HepG2 (cell line): Measurements from ENCODE around the gene APOLD1. TPM values are rescaled to one million over a fixed set of nuclear protein-coding genes. Genes with fewer than 3 reads are reported as not detected.
"Not testable (repeated sequence)": the region's sequence is repeated elsewhere in the genome, so short reads cannot be mapped to it uniquely, and the experiment has no call there.

Source experiments
- ATAC-seq: fragments of 200-7000 bp; cut with Tn5 transposase; 3 replicates; pipeline ENCODE4 v1.9.1; 2020; ENCODE audit warnings: mild to moderate bottlenecking, moderate library complexity
- BruUV-seq: library from RNA; stranded (reverse); fragments of 400-500 nt; replicated peaks from 2 replicates; lab custom pipeline; 2021; lab: Mats Ljungman, UMichigan
- CTCF ChIA-PET: fragments of 300-600 bp; formaldehyde crosslinking; extraction: SDS; loops from one replicate; lab custom pipeline; 2021; ENCODE audit warnings: low total read pairs, inconsistent platforms, low intra/inter-chr PET ratio; lab: Yijun Ruan, JAX
- POLR2A ChIA-PET: fragments of 350-600 bp; sonication (Branson Sonifier 250); formaldehyde crosslinking; loops from one replicate; lab custom pipeline; 2020; ENCODE audit warnings: antibody characterized with exemption, inconsistent platforms; lab: Yijun Ruan, JAX
- DNase-seq: peaks from one replicate; pipeline ENCODE4 v3.0.0-alpha.2; 2015; ENCODE audit warnings: low spot score
- FAIRE-seq: peaks from 3 replicates; lab custom pipeline; 2011; peaks lifted over from hg19 to GRCh38; lab: Jason Lieb, UNC
- H2AFZ ChIP-seq: one replicate; pipeline ENCODE4 v1.6.1; 2011; ENCODE audit warnings: low read length, inconsistent platforms
- H3K27ac ChIP-seq: fragments of 300-600 bp; 3 replicates; pipeline ENCODE4 v1.8.0; 2011; ENCODE audit warnings: mixed run types, mild to moderate bottlenecking, mixed read lengths, low read length, inconsistent platforms; ENCODE audit not compliant: insufficient read depth; ENCODE audit errors: extremely low read length
- H3K27me3 ChIP-seq, 2 experiments: fragments of 200-600 bp in 1 of 2; 2 replicates in 1 of 2; 3 replicates in 1 of 2; pipeline versions ENCODE4 v1.6.0 to v1.8.0; 2011; ENCODE audit warnings: low read length in 2 of 2, mild to moderate bottlenecking in 2 of 2, moderate library complexity in 2 of 2, inconsistent platforms in 1 of 2; ENCODE audit not compliant: insufficient read depth in 2 of 2, control insufficient read depth in 1 of 2
- H3K36me3 ChIP-seq, 2 experiments: fragments of 200-600 bp in 1 of 2; replicated peaks in 1 of 2; 2 replicates in 1 of 2; 3 replicates in 1 of 2; pipeline versions ENCODE4 v1.5.1 to v1.8.0; 2011; ENCODE audit warnings: low read length in 2 of 2, inconsistent platforms in 1 of 2; ENCODE audit not compliant: insufficient read depth in 2 of 2, control insufficient read depth in 1 of 2
- H3K4me1 ChIP-seq: 2 replicates; pipeline ENCODE4 v1.5.1; 2012; ENCODE audit warnings: low read length, inconsistent platforms; ENCODE audit not compliant: insufficient read depth
- H3K4me2 ChIP-seq: 2 replicates; pipeline ENCODE4 v1.6.0; 2011; ENCODE audit warnings: low read depth, low read length, inconsistent platforms
- H3K4me3 ChIP-seq, 3 experiments: fragments of 200-600 bp in 1 of 3; sonication (generic), shearing (Covaris generic) in 1 of 3; replicated peaks in 1 of 3; 2 replicates each; pipeline ENCODE4 v1.5.1; 2011 to 2016; ENCODE audit warnings: low read length in 3 of 3, inconsistent platforms in 2 of 3, low read depth in 2 of 3, mild to moderate bottlenecking in 2 of 3, control low read depth in 1 of 3, mixed read lengths in 1 of 3; ENCODE audit not compliant: insufficient read depth in 1 of 3
- H3K79me2 ChIP-seq: one replicate; pipeline ENCODE4 v1.6.1; 2011; ENCODE audit warnings: low read length, inconsistent platforms; ENCODE audit not compliant: insufficient read depth
- H3K9ac ChIP-seq: 2 replicates; pipeline ENCODE4 v1.6.0; 2011; ENCODE audit warnings: mild to moderate bottlenecking, low read depth, low read length, inconsistent platforms; ENCODE audit not compliant: insufficient read depth
- H3K9me3 ChIP-seq: 2 replicates; pipeline ENCODE4 v1.5.1; 2012; ENCODE audit warnings: mild to moderate bottlenecking, low read length
- H4K20me1 ChIP-seq: 2 replicates; pipeline ENCODE4 v1.6.0; 2011; ENCODE audit warnings: inconsistent platforms, mild to moderate bottlenecking, low read length, moderate library complexity; ENCODE audit not compliant: insufficient read depth
- HNF4A ChIP-seq: sonication (generic); formaldehyde crosslinking; IDR thresholded peaks from 2 replicates; pipeline ENCODE4 v1.4.0; 2020; ENCODE audit warnings: missing genetic modification reagents
- PPARG ChIP-seq: conservative IDR thresholded peaks from 2 replicates; pipeline ENCODE4 v1.6.1; 2016; ENCODE audit warnings: missing biosample characterization, missing genetic modification reagents
- SAP130 ChIP-seq: IDR thresholded peaks from 2 replicates; pipeline ENCODE4 v1.6.1; 2016; ENCODE audit warnings: low read depth
- TP53 ChIP-seq: sonication (generic); formaldehyde crosslinking; conservative IDR thresholded peaks from 2 replicates; pipeline ENCODE4 v1.4.0; 2020; ENCODE audit warnings: missing genetic modification reagents
- XBP1 ChIP-seq: sonication (generic); formaldehyde crosslinking; IDR thresholded peaks from 2 replicates; pipeline ENCODE4 v1.5.0; 2020; ENCODE audit warnings: missing genetic modification reagents
- ZBTB7A ChIP-seq: sonication (generic); formaldehyde crosslinking; IDR thresholded peaks from 2 replicates; pipeline ENCODE4 v1.8.0; 2022; ENCODE audit warnings: mild to moderate bottlenecking, missing genetic modification reagents
- ZFP41 ChIP-seq: sonication (generic); formaldehyde crosslinking; IDR thresholded peaks from 2 replicates; pipeline ENCODE4 v1.4.0; 2020; ENCODE audit warnings: mild to moderate bottlenecking, missing genetic modification reagents, borderline replicate concordance
- ZNF44 ChIP-seq: sonication (generic); formaldehyde crosslinking; IDR thresholded peaks from 2 replicates; pipeline ENCODE4 v1.5.1; 2020; ENCODE audit warnings: mild to moderate bottlenecking, missing genetic modification reagents
- ZNF619 ChIP-seq: sonication (generic); formaldehyde crosslinking; IDR thresholded peaks from 2 replicates; pipeline ENCODE4 v1.4.0; 2020; ENCODE audit warnings: mild to moderate bottlenecking, missing genetic modification reagents
- ZNF7 ChIP-seq: IDR thresholded peaks from 2 replicates; pipeline ENCODE4 v1.6.1; 2016; ENCODE audit warnings: missing biosample characterization, missing genetic modification reagents
- WGBS: methylation state at CpG from one replicate; pipeline ENCODE4 v1.1.6; 2017; ENCODE audit warnings: low lambda C conversion rate; 5-methylcytosine and 5-hydroxymethylcytosine counted together
- in situ Hi-C: cut with HindIII; loops from 2 replicates; pipeline ENCODE4 v1.10.0; 2017; ENCODE audit warnings: low pct_unique_long_range_greater_than_20kb; ENCODE audit not compliant: extremely low pct_ligation_motif_present
- intact Hi-C: fragments of 100-400 bp; cut with micrococcal nuclease; formaldehyde crosslinking; loops from one replicate; pipeline ENCODE4 v1.10.0; 2022; ENCODE audit not compliant: unreplicated experiment
- polyA plus RNA-seq, 8 experiments: library from polyadenylated mRNA; depleted of rRNA in 3 of 8; stranded (reverse) in 7 of 8; unstranded in 1 of 8; fragments of >200 nt; fragmentation: Illumina TruSeq in 4 of 8; extraction: Trizol in 4 of 8; gene quantifications; 2 replicates each; pipeline versions ENCODE4 v1.2.1 to v1.2.3, GENCODE V29; 2011 to 2016; ENCODE audit warnings: low read depth in 4 of 8, missing spikeins in 1 of 8, mixed read lengths in 1 of 8; ENCODE audit not compliant: insufficient read depth in 1 of 8
- total RNA-seq, 5 experiments: library from RNA; depleted of rRNA; stranded (reverse); fragments of >200 nt; fragmentation: Illumina TruSeq; extraction: Trizol; gene quantifications; 2 replicates each; pipeline ENCODE4 v1.2.3, GENCODE V29; 2016; ENCODE audit warnings: low read depth in 1 of 5
- TF ChIP-seq, protein P1 (sequence below): sonication (generic); formaldehyde crosslinking; IDR thresholded peaks from 2 replicates; pipeline ENCODE4 v1.5.0; 2020; ENCODE audit warnings: mild to moderate bottlenecking, missing genetic modification reagents
- TF ChIP-seq, protein P2 (sequence below): sonication (generic); formaldehyde crosslinking; IDR thresholded peaks from 2 replicates; pipeline ENCODE4 v1.9.0; 2022; ENCODE audit warnings: low read depth, missing genetic modification reagents
- TF ChIP-seq, protein P3 (sequence below): sonication (generic); formaldehyde crosslinking; IDR thresholded peaks from 2 replicates; pipeline ENCODE4 v1.4.0; 2020; ENCODE audit warnings: mild to moderate bottlenecking, missing genetic modification reagents
- TF ChIP-seq, protein P4 (sequence below): sonication (generic); formaldehyde crosslinking; conservative IDR thresholded peaks from 2 replicates; pipeline ENCODE4 v1.8.1; 2023; ENCODE audit warnings: missing genetic modification reagents

Gene APOLD1
- total and polyA plus RNA-seq, 2 of the 13 experiments (the other 11 are each of a cell fraction or from before 2014, with no cell fraction given), result 0.20 to 0.84 TPM

DNA sequence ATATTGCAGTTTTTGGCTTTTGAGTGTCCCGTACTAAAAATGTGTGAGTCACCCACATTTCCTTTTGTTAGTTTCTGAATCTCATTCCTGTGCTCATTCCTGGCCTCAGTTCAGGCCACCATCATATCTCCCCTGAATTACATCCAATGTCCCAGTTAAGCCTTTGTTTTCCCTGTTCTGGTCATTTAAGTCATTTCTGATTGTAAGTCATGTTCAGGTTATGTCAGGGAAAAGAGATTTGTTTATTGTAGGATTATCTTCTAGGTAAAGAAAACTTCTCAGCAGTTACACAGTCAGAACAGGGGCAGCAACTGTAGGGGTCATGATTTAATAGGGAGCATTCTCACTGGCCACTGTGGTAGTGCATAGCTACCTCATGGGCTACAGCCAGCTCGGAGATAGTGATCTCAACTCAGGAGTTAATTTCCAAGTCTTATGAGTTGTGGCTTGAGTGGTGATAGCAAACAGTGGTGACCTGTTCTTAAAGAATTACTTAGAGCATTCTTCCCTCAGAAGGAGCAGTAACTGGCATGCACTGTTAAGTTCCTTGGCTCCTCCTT lies 34.4 kb downstream of the APOLD1 start:
- in situ Hi-C loops (no loop called here), intact Hi-C loops (no loop called here)
- Histone ChIP-seq H3K36me3 (peaks cover 15 to 72% of the 10 kb centered on the region in 2 experiments), H2AFZ (no peak overlapping the region), H4K20me1 (no peaks in the 10 kb centered on the region), H3K9me3 (no peaks in the 10 kb centered on the region), H3K9ac (no peak overlapping the region), H3K4me1 (peaks cover 13% of the 10 kb centered on the region), H3K4me2 (no peak overlapping the region), H3K79me2 (peaks cover 40% of the 10 kb centered on the region), H3K27me3 (no peaks in the 10 kb centered on the region), H3K27ac (no peak overlapping the region), H3K4me3 (no peak overlapping the region)
- FAIRE-seq, result no peak
- CTCF ChIA-PET, result no interaction called here
- no peak for DNase-seq
- BruUV-seq, result no TSS peak
- ATAC-seq, result no peak
- WGBS, result 98% methylated on average over 2 of the region's 2 CpGs
- TF ChIP-seq, protein P1, sequence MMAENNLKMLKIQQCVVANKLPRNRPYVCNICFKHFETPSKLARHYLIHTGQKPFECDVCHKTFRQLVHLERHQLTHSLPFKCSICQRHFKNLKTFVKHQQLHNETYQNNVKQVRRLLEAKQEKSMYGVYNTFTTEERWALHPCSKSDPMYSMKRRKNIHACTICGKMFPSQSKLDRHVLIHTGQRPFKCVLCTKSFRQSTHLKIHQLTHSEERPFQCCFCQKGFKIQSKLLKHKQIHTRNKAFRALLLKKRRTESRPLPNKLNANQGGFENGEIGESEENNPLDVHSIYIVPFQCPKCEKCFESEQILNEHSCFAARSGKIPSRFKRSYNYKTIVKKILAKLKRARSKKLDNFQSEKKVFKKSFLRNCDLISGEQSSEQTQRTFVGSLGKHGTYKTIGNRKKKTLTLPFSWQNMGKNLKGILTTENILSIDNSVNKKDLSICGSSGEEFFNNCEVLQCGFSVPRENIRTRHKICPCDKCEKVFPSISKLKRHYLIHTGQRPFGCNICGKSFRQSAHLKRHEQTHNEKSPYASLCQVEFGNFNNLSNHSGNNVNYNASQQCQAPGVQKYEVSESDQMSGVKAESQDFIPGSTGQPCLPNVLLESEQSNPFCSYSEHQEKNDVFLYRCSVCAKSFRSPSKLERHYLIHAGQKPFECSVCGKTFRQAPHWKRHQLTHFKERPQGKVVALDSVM (CRISPR knock-in tag), result no peak
- TF ChIP-seq SAP130, result no peak
- TF ChIP-seq, protein P2, sequence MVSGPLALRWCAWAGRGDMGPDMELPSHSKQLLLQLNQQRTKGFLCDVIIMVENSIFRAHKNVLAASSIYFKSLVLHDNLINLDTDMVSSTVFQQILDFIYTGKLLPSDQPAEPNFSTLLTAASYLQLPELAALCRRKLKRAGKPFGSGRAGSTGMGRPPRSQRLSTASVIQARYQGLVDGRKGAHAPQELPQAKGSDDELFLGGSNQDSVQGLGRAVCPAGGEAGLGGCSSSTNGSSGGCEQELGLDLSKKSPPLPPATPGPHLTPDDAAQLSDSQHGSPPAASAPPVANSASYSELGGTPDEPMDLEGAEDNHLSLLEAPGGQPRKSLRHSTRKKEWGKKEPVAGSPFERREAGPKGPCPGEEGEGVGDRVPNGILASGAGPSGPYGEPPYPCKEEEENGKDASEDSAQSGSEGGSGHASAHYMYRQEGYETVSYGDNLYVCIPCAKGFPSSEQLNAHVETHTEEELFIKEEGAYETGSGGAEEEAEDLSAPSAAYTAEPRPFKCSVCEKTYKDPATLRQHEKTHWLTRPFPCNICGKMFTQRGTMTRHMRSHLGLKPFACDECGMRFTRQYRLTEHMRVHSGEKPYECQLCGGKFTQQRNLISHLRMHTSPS (CRISPR knock-in tag), result no peak
- TF ChIP-seq ZFP41, result no peak
- no peak for TF ChIP-seq XBP1 (CRISPR knock-in tag)
- TF ChIP-seq HNF4A (CRISPR knock-in tag), result no peak
- TF ChIP-seq, protein P3, sequence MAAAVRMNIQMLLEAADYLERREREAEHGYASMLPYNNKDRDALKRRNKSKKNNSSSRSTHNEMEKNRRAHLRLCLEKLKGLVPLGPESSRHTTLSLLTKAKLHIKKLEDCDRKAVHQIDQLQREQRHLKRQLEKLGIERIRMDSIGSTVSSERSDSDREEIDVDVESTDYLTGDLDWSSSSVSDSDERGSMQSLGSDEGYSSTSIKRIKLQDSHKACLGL, result no peak
- no peak for TF ChIP-seq PPARG (CRISPR knock-in tag)
- TF ChIP-seq TP53, result no peak
- TF ChIP-seq, protein P4, sequence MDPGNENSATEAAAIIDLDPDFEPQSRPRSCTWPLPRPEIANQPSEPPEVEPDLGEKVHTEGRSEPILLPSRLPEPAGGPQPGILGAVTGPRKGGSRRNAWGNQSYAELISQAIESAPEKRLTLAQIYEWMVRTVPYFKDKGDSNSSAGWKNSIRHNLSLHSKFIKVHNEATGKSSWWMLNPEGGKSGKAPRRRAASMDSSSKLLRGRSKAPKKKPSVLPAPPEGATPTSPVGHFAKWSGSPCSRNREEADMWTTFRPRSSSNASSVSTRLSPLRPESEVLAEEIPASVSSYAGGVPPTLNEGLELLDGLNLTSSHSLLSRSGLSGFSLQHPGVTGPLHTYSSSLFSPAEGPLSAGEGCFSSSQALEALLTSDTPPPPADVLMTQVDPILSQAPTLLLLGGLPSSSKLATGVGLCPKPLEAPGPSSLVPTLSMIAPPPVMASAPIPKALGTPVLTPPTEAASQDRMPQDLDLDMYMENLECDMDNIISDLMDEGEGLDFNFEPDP (CRISPR knock-in tag), result no peak
- no peak for TF ChIP-seq ZNF619 (CRISPR knock-in tag)
- no peak for TF ChIP-seq ZNF7 (CRISPR knock-in tag)
- no peak for TF ChIP-seq ZNF44
- TF ChIP-seq ZBTB7A (CRISPR knock-in tag), result no peak
- POLR2A ChIA-PET, result no interaction called here

DNA sequence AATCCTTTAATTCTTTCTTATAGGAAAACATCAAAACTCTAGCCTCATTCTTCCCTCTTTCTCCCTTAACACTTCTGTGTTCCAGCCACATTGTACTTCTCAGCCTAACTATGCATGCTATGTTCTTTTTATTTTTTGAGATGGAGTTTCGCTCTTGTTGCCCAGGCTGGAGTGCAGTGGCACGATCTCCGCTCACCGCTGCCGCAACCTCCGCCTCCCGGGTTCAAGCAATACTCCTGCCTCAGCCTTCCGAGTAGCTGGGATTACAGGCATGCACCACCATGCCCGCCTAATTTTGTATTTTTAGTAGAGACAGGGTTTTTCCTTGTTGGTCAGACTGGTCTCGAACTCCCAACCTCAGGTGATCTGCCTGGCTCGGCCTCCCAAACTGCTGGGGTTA lies 34.9 kb downstream of the APOLD1 start:
- FAIRE-seq, POLR2A ChIA-PET, BruUV-seq: not testable (repeated sequence)

More for the DNA sequence above, 34.9 kb downstream of the APOLD1 start:
- intact Hi-C loops, H3K4me3 ChIP-seq, H4K20me1 ChIP-seq, H2AFZ ChIP-seq, CTCF ChIA-PET, H3K9me3 ChIP-seq, in situ Hi-C loops, DNase-seq, H3K27ac ChIP-seq, H3K4me2 ChIP-seq, H3K27me3 ChIP-seq, H3K9ac ChIP-seq, ATAC-seq: not testable (repeated sequence)
- WGBS, result 99% methylated on average over 11 of the region's 11 CpGs
- Histone ChIP-seq H3K36me3 (peaks cover 16 to 78% of the 10 kb centered on the region in 2 experiments), H3K4me1 (peaks cover 11% of the 10 kb centered on the region), H3K79me2 (peaks cover 34% of the 10 kb centered on the region)
